Osteocyte (in vitro differentiated cells): ENCODE data around the gene SGCG. TPM values are rescaled to one million over a fixed set of nuclear protein-coding genes. Genes with fewer than 3 reads are reported as not detected.
"Not testable (repeated sequence)": the region's sequence is repeated elsewhere in the genome, so short reads cannot be mapped to it uniquely, and the experiment has no call there.

Experiments used
- DNase-seq: peaks from one replicate; pipeline ENCODE4 v3.0.0; 2021; ENCODE audit warnings: mixed read lengths; ENCODE audit not compliant: unreplicated experiment; ENCODE audit errors: extremely low spot score
- H3K27ac Mint-ChIP-seq: one replicate; pipeline ENCODE4 v1.8.0; 2021; ENCODE audit warnings: mild to moderate bottlenecking, mixed read lengths; ENCODE audit not compliant: unreplicated experiment
- H3K27me3 Mint-ChIP-seq: one replicate; pipeline ENCODE4 v1.8.0; 2021; ENCODE audit warnings: mixed read lengths; ENCODE audit not compliant: unreplicated experiment
- H3K36me3 Mint-ChIP-seq: one replicate; pipeline ENCODE4 v1.8.0; 2021; ENCODE audit warnings: mixed read lengths; ENCODE audit not compliant: unreplicated experiment
- H3K4me1 Mint-ChIP-seq: one replicate; pipeline ENCODE4 v1.8.0; 2021; ENCODE audit warnings: mixed read lengths; ENCODE audit not compliant: unreplicated experiment
- H3K4me3 Mint-ChIP-seq: one replicate; pipeline ENCODE4 v1.8.0; 2021; ENCODE audit warnings: mild to moderate bottlenecking, moderate library complexity, mixed read lengths; ENCODE audit not compliant: unreplicated experiment
- H3K9me3 Mint-ChIP-seq: one replicate; pipeline ENCODE4 v1.8.0; 2021; ENCODE audit warnings: mixed read lengths; ENCODE audit not compliant: unreplicated experiment
- total RNA-seq: library from RNA; stranded (reverse); gene quantifications from 2 replicates; pipeline ENCODE4 v1.2.1, GENCODE V29; 2021
- TF ChIP-seq, protein P1 (sequence below): fragments of 200-600 bp; sonication (generic); IDR thresholded peaks from 2 replicates; pipeline ENCODE4 v1.5.0; 2021; ENCODE audit warnings: antibody characterized with exemption, mild to moderate bottlenecking, moderate library complexity

Gene SGCG
- total RNA-seq, 1 donor from 2014 or later = 0.70 TPM

DNA sequence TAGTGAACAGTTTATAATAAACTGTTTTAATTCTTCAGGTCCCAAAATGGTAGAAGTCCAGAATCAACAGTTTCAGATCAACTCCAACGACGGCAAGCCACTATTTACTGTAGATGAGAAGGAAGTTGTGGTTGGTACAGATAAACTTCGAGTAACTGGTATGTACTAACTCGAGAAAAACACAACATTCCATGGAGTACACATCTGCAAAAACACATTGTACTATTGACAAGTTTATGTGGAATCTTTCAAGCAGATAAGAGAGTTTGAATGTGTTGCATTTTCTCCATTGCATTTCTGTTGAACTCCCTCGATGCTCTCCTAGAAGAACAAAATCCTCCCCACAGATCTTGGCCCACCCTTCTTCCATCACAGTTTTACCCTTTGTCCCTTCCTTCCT is 98.5 kb downstream of the SGCG start:
- TF ChIP-seq, protein P1, sequence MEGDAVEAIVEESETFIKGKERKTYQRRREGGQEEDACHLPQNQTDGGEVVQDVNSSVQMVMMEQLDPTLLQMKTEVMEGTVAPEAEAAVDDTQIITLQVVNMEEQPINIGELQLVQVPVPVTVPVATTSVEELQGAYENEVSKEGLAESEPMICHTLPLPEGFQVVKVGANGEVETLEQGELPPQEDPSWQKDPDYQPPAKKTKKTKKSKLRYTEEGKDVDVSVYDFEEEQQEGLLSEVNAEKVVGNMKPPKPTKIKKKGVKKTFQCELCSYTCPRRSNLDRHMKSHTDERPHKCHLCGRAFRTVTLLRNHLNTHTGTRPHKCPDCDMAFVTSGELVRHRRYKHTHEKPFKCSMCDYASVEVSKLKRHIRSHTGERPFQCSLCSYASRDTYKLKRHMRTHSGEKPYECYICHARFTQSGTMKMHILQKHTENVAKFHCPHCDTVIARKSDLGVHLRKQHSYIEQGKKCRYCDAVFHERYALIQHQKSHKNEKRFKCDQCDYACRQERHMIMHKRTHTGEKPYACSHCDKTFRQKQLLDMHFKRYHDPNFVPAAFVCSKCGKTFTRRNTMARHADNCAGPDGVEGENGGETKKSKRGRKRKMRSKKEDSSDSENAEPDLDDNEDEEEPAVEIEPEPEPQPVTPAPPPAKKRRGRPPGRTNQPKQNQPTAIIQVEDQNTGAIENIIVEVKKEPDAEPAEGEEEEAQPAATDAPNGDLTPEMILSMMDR = no peak
- Mint-ChIP-seq H3K36me3 (no peaks in the 10 kb centered on the region), H3K4me1 (no peaks in the 10 kb centered on the region), H3K27me3 (no peaks in the 10 kb centered on the region), H3K9me3 (peaks cover 5% of the 10 kb centered on the region), H3K27ac (no peak overlapping the region), H3K4me3 (no peak overlapping the region)
- no peak for DNase-seq

DNA sequence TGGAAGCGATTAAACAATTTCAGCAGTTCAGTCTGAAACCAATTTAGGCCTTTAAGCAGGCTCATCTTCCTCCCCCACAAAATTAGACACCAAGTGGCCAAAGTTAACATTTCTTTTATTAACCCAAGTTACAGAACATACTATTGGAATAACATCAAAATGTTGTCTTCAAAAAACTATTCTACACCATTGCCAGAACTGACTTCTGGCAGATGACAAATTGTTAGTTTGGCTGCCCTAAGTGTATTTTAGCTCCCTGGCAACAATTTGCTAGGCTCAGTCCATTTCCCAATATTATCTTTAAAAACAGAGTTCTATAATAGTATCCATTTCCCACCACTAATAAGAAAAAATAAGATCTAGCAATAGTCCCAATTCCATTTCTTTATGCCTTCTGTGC is 107.8 kb downstream of the SGCG start:
- peak overlapping the region; percentile 8 for H3K27ac Mint-ChIP-seq
- TF ChIP-seq, protein P1 = no peak
- no peak for DNase-seq
- no peaks in the 10 kb centered on the region for H3K36me3 Mint-ChIP-seq
- H3K27me3 Mint-ChIP-seq = no peaks in the 10 kb centered on the region
- peaks cover 28% of the 10 kb centered on the region for H3K4me1 Mint-ChIP-seq
- no peaks in the 10 kb centered on the region for H3K9me3 Mint-ChIP-seq
- no peak overlapping the region for H3K4me3 Mint-ChIP-seq

DNA sequence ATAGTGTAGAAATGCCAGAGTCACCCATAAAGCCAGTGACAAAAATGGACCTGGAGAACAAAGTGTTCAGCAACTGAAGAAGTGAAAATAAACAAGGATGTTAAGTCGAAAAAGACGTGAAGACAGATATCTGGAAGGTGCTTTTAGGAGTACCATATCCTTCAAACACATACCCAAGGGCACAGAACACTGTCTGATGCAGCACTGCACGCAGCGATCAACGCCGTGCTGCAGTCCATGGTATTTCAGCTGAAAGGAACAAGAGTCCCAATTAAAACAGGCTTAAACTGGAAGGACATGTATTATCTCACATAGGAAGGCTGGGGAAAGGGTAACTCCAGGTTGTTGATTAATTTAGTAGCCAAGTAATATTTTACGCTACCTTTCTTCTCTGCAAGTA is 108.2 kb downstream of the SGCG start:
- H3K27me3 Mint-ChIP-seq = no peaks in the 10 kb centered on the region
- TF ChIP-seq, protein P1 = no peak
- no peaks in the 10 kb centered on the region for H3K9me3 Mint-ChIP-seq
- H3K27ac Mint-ChIP-seq = peak overlapping the region; percentile 8
- peaks cover 28% of the 10 kb centered on the region for H3K4me1 Mint-ChIP-seq
- H3K4me3 Mint-ChIP-seq = no peak overlapping the region
- H3K36me3 Mint-ChIP-seq = no peaks in the 10 kb centered on the region
- no peak for DNase-seq

DNA sequence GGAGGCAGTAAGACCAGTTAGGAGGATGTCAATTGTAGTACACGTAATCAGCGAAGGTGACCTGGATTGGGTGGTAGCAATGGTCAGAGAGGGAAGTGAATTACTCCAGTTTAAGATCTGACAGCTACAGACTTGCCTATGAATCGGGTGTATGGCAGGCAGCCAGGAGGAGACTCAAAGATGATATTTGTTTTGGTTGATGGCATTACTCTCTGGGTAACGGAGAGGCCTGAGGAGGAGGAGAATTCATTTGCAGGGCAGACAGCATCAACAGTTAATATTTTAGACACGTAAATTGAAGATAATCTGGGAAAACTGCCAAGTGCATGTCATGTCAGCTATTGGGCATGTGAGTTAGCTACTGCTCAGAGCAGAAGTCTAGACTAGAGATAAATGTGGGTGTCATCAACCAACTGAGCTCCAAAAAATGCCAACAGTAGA is 109.2 kb downstream of the SGCG start:
- DNase-seq = no peak
- Mint-ChIP-seq H3K9me3 (no peaks in the 10 kb centered on the region), H3K27me3 (no peaks in the 10 kb centered on the region), H3K4me1 (peaks cover 28% of the 10 kb centered on the region), H3K27ac (peak overlapping the region; percentile 2), H3K36me3 (no peaks in the 10 kb centered on the region), H3K4me3 (no peak overlapping the region)
- TF ChIP-seq, protein P1 = no peak

DNA sequence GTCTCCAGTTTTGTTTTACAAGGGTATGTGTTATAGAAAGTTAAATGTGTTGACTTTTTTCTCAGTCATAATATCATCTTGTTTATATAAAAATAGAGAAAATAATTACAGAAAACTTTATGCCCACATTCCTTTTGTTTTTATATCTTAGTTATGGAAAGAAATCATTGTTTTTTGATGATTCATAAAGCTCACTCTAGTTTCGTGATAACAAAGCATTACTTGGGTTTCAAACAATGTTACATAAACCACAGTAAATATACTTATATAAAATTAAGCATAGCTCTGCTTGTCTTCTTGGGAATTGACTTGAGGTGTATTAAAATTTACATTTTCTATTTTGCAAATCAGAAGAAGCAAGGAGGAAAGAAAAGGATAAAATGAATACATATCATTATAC is 111.8 kb downstream of the SGCG start:
- no peak overlapping the region for H3K27ac Mint-ChIP-seq
- TF ChIP-seq, protein P1 = no peak
- H3K27me3 Mint-ChIP-seq = no peaks in the 10 kb centered on the region
- peaks cover 28% of the 10 kb centered on the region for H3K4me1 Mint-ChIP-seq
- no peak for DNase-seq
- no peaks in the 10 kb centered on the region for H3K36me3 Mint-ChIP-seq
- H3K4me3 Mint-ChIP-seq = no peak overlapping the region
- H3K9me3 Mint-ChIP-seq = no peaks in the 10 kb centered on the region

DNA sequence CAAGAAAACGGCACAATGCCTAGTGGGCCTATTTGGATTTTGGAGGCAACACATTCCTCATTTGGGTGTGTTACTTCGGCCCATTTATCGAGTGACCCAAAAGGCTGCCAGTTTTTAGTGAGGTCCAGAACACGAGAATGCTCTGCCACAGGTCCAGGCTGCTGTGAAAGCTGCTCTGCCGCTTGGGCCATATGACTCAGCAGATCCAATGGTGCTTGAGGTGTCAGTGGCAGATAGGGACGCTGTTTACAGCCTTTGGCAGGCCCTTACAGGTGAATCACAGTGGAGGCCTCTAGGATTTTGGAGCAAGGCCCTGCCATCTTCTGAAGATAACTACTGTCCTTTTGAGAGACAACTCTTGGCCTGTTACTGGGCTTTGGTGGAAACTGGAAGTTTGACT is 134.1 kb downstream of the SGCG start:
- DNase-seq, H3K27ac Mint-ChIP-seq, H3K4me3 Mint-ChIP-seq, H3K36me3 Mint-ChIP-seq, H3K27me3 Mint-ChIP-seq: not testable (repeated sequence)
- H3K4me1 Mint-ChIP-seq = peaks cover 22% of the 10 kb centered on the region
- H3K9me3 Mint-ChIP-seq = peaks cover 10% of the 10 kb centered on the region
